K562 (cell line): ENCODE data around the gene ANKRD12. TPM values are rescaled to one million over a fixed set of nuclear protein-coding genes. Genes with fewer than 3 reads are reported as not detected.

Experiments
- CC2D1A ChIP-seq: fragments of 450-650 bp; IDR thresholded peaks from 2 replicates; pipeline ENCODE4 v1.6.1; 2017; ENCODE audit warnings: mild to moderate bottlenecking
- DMBX1 ChIP-seq: fragments of 250-450 bp; sonication (Bioruptor Pico); IDR thresholded peaks from 2 replicates; pipeline ENCODE4 v1.8.0; 2022; ENCODE audit warnings: inconsistent platforms, mild to moderate bottlenecking, moderate library complexity, borderline replicate concordance
- DPF2 ChIP-seq: fragments of 450-650 bp; IDR thresholded peaks from 2 replicates; pipeline ENCODE4 v1.6.1; 2016
- EP400 ChIP-seq: fragments of 450-650 bp; IDR thresholded peaks from 2 replicates; pipeline ENCODE4 v1.6.1; 2017; ENCODE audit warnings: antibody characterized with exemption, mild to moderate bottlenecking, moderate library complexity
- GTF2E2 ChIP-seq: fragments of 200-800 bp; sonication (Bioruptor generic); IDR thresholded peaks from 2 replicates; pipeline ENCODE4 v1.6.1; 2016; ENCODE audit warnings: missing genetic modification characterization, missing compliant biosample characterization
- IFI16 ChIP-seq: fragments of 250-450 bp; sonication (Bioruptor Pico); IDR thresholded peaks from 2 replicates; pipeline ENCODE4 v2.1.2; 2022; ENCODE audit warnings: mild to moderate bottlenecking, inconsistent platforms
- MAX ChIP-seq: sonication (generic); formaldehyde crosslinking; IDR thresholded peaks from 2 replicates; pipeline ENCODE4 v1.9.0; 2022; ENCODE audit warnings: mild to moderate bottlenecking, missing genetic modification reagents
- MYC ChIP-seq, 2 experiments: fragments of 250-450 bp in 1 of 2; sonication (Bioruptor Pico) in 1 of 2; IDR thresholded peaks; 2 replicates each; pipeline versions ENCODE4 v1.5.1 to v1.6.1; 2012 to 2021; ENCODE audit warnings: low read depth in 2 of 2, borderline replicate concordance in 1 of 2, improper control_type of control experiment in 1 of 2, low read length in 1 of 2, mild to moderate bottlenecking in 1 of 2, moderate library complexity in 1 of 2
- NFRKB ChIP-seq: fragments of 450-650 bp; IDR thresholded peaks from 2 replicates; pipeline ENCODE4 v1.6.1; 2016; ENCODE audit warnings: low read depth
- TAL1 ChIP-seq: fragments of 450-650 bp; IDR thresholded peaks from 2 replicates; pipeline ENCODE4 v1.6.1; 2016; ENCODE audit warnings: mild to moderate bottlenecking
- USF1 ChIP-seq: sonication (generic); formaldehyde crosslinking; IDR thresholded peaks from 2 replicates; pipeline ENCODE4 v1.9.0; 2022; ENCODE audit warnings: mild to moderate bottlenecking, missing genetic modification reagents
- ZEB2 ChIP-seq: fragments of 450-650 bp; IDR thresholded peaks from 2 replicates; pipeline ENCODE4 v1.6.1; 2016
- ZFP36 ChIP-seq: fragments of 150-350 bp; IDR thresholded peaks from 2 replicates; pipeline ENCODE4 v1.6.1; 2018; ENCODE audit warnings: low read length, low read depth; ENCODE audit not compliant: partially characterized antibody
- ZNF507 ChIP-seq: conservative IDR thresholded peaks from 2 replicates; pipeline ENCODE4 v1.6.1; 2017; ENCODE audit warnings: missing genetic modification characterization, missing compliant biosample characterization
- ZNF639 ChIP-seq, 2 experiments: fragments of 200-800 bp in 1 of 2; sonication (Bioruptor generic) in 1 of 2; sonication (generic) in 1 of 2; formaldehyde crosslinking in 1 of 2; IDR thresholded peaks in 1 of 2; conservative IDR thresholded peaks in 1 of 2; 2 replicates each; pipeline versions ENCODE4 v1.5.0 to v1.6.1; 2016 to 2020; ENCODE audit warnings: missing compliant biosample characterization in 1 of 2, missing genetic modification characterization in 1 of 2, missing genetic modification reagents in 1 of 2
- ZNF668 ChIP-seq: fragments of 250-450 bp; sonication (Bioruptor Pico); IDR thresholded peaks from 2 replicates; pipeline ENCODE4 v1.8.0; 2022; ENCODE audit warnings: mild to moderate bottlenecking, inconsistent platforms
- ZNF76 ChIP-seq: fragments of 250-450 bp; sonication (Bioruptor Pico); IDR thresholded peaks from 2 replicates; pipeline ENCODE4 v1.4.0; 2020; ENCODE audit warnings: mild to moderate bottlenecking, moderate library complexity, borderline replicate concordance
- polyA plus RNA-seq, 8 experiments: library from polyadenylated mRNA; depleted of rRNA in 4 of 8; stranded (reverse) in 5 of 8; unstranded in 3 of 8; fragments of >200 nt; fragmentation: Nextera tagmentation in 2 of 8; fragmentation: Illumina TruSeq in 1 of 8; extraction: Ambion mirVana in 2 of 8; extraction: Trizol in 1 of 8; gene quantifications; 2 replicates each; pipeline versions ENCODE4 v1.2.1 to v1.2.3, GENCODE V29; 2011 to 2014; ENCODE audit warnings: inconsistent platforms in 1 of 8, missing spikeins in 1 of 8
- total RNA-seq, 7 experiments: library from RNA; depleted of rRNA in 6 of 7; stranded (reverse); fragments of >200 nt in 6 of 7; fragmentation: Illumina TruSeq in 2 of 7; extraction: Trizol in 2 of 7; gene quantifications; 2 replicates each; pipeline versions ENCODE4 v1.2.1 to v1.2.3, GENCODE V29; 2011 to 2021; ENCODE audit warnings: low replicate concordance in 1 of 7

ANKRD12 gene
- total and polyA plus RNA-seq, 9 of the 15 experiments (the other 6 are each of a cell fraction or from before 2014, with no cell fraction given) = 6.6 to 28.2 (median 16.0) TPM

GRCh38 chr18:9321017-9321452 is 184.5 kb downstream of the ANKRD12 start (continued):
- TF ChIP-seq DMBX1 (CRISPR knock-in tag) = peak; percentile 90; the same call in 1 of the 2 replicates
- TF ChIP-seq ZNF507 (tag) = no peak
- peak; percentile 40; the same call in 1 of the 2 replicates for TF ChIP-seq GTF2E2 (tag)
- TF ChIP-seq ZNF639 (CRISPR knock-in tag; conservative IDR thresholded peaks at IDR 0.05 in 1 of 2, IDR thresholded peaks at IDR 0.05 in 1 of 2) = peak in 1 of 2 experiments; percentile 49; a peak in 1 of 4 replicates
- 0 out of 2 replicates have a peak, but pooled peaks have one; percentile 49 for TF ChIP-seq ZNF668 (CRISPR knock-in tag)
- TF ChIP-seq ZFP36 = no peak
- TF ChIP-seq MAX (CRISPR knock-in tag) = peak; percentile 93
- peak; percentile 57; the same call in 1 of the 2 replicates for TF ChIP-seq DPF2
- TF ChIP-seq CC2D1A = peak; percentile 57; the same call in 1 of the 2 replicates
- no peak for TF ChIP-seq IFI16 (CRISPR knock-in tag)
- TF ChIP-seq MYC (IDR thresholded peaks at IDR 0.05; ENCODE audit: low read depth, low read length) = peak; percentile 88
- peak; percentile 43; the same call in 1 of the 2 replicates for TF ChIP-seq MYC (CRISPR knock-in tag; IDR thresholded peaks at IDR 0.05; ENCODE audit: borderline replicate concordance, low read depth)
- peak; percentile 58 for TF ChIP-seq TAL1
- TF ChIP-seq NFRKB = no peak
- no peak for TF ChIP-seq ZEB2
- peak; percentile 33; the same call in 1 of the 2 replicates for TF ChIP-seq EP400
- TF ChIP-seq USF1 (CRISPR knock-in tag) = peak; percentile 73
- TF ChIP-seq ZNF76 (CRISPR knock-in tag) = no peak
